Measurements from ENCODE around the gene H3-3A.

- TF ChIP-seq, protein P1, sequence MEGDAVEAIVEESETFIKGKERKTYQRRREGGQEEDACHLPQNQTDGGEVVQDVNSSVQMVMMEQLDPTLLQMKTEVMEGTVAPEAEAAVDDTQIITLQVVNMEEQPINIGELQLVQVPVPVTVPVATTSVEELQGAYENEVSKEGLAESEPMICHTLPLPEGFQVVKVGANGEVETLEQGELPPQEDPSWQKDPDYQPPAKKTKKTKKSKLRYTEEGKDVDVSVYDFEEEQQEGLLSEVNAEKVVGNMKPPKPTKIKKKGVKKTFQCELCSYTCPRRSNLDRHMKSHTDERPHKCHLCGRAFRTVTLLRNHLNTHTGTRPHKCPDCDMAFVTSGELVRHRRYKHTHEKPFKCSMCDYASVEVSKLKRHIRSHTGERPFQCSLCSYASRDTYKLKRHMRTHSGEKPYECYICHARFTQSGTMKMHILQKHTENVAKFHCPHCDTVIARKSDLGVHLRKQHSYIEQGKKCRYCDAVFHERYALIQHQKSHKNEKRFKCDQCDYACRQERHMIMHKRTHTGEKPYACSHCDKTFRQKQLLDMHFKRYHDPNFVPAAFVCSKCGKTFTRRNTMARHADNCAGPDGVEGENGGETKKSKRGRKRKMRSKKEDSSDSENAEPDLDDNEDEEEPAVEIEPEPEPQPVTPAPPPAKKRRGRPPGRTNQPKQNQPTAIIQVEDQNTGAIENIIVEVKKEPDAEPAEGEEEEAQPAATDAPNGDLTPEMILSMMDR (IDR thresholded peaks at IDR 0.05; ENCODE audit: poor library complexity), result no peak
- TF ChIP-seq EZH2phosphoT487 (IDR thresholded peaks at IDR 0.05; ENCODE audit: low read depth, severe bottlenecking, unreplicated experiment), result no peak
Observed at GRCh38 chr1:226082959-226083301, 20.4 kb downstream of the H3-3A start.
